Lower lobe of right lung (tissue), 2 donors: ENCODE results near the gene LDLRAD4. TPM values are rescaled to one million over a fixed set of nuclear protein-coding genes. Genes with fewer than 3 reads are reported as not detected.

Source experiments
- ATAC-seq, 2 donors: fragments of 200-7000 bp; cut with Tn5 transposase; one replicate each; pipeline ENCODE4 v1.9.1; 2020 to 2022; ENCODE audit warnings: mild to moderate bottlenecking in 2 of 2, moderate library complexity in 2 of 2
- DNase-seq: peaks from one replicate; pipeline ENCODE4 v3.0.0-alpha.2; 2020
- H3K27ac ChIP-seq: fragments of 200-600 bp; one replicate; pipeline ENCODE4 v1.8.0; 2022
- H3K27me3 ChIP-seq: fragments of 200-600 bp; one replicate; pipeline ENCODE4 v1.8.0; 2022; ENCODE audit warnings: low read depth
- H3K36me3 ChIP-seq: fragments of 200-600 bp; one replicate; pipeline ENCODE4 v1.8.0; 2022; ENCODE audit warnings: mild to moderate bottlenecking
- H3K4me1 ChIP-seq: fragments of 200-600 bp; one replicate; pipeline ENCODE4 v1.8.0; 2022
- H3K4me3 ChIP-seq: fragments of 200-600 bp; one replicate; pipeline ENCODE4 v1.8.0; 2022; ENCODE audit warnings: mild to moderate bottlenecking
- H3K9me3 ChIP-seq: fragments of 200-600 bp; one replicate; pipeline ENCODE4 v1.8.0; 2022
- CTCF ChIP-seq: fragments of 200-600 bp; IDR thresholded peaks from one replicate; pipeline ENCODE4 v1.8.0; 2022; ENCODE audit warnings: antibody characterized with exemption, mild to moderate bottlenecking
- intact Hi-C: fragments of 100-400 bp; cut with DNase I; formaldehyde crosslinking; loops from one replicate; pipeline ENCODE4 v1.11.0; 2022
- total RNA-seq: library from RNA; stranded (reverse); fragmentation: NEBNext Ultra II Directional; extraction: Animal tissue kit (Norgen Biotek cat#: 25700); gene quantifications from one replicate; pipeline ENCODE4 v1.2.1, GENCODE V29; 2021
- donor health status: DM: no; HTN: yes; CAD: no; lungs with severe emphysema.

Gene LDLRAD4
- total RNA-seq, 1 donor from 2014 or later: 24.6 TPM

- no peaks in the 10 kb centered on the region for H3K4me1 ChIP-seq
- H3K9me3 ChIP-seq: no peaks in the 10 kb centered on the region
- TF ChIP-seq CTCF: no peak
- no peaks in the 10 kb centered on the region for H3K27me3 ChIP-seq
- no peak overlapping the region for H3K4me3 ChIP-seq
- no peak overlapping the region for H3K27ac ChIP-seq
- no peaks in the 10 kb centered on the region for H3K36me3 ChIP-seq
- no peak for DNase-seq
- no peak for ATAC-seq
- intact Hi-C loops: no loop called here
Observed at GRCh38 chr18:13183359-13183758, 35.2 kb upstream of the LDLRAD4 start.

GRCh38 chr18:13183790-13184189 is 34.8 kb upstream of the LDLRAD4 start:
- Histone ChIP-seq H3K4me3 (no peak overlapping the region), H3K27ac (no peak overlapping the region), H3K27me3 (no peaks in the 10 kb centered on the region), H3K9me3 (no peaks in the 10 kb centered on the region), H3K36me3 (no peaks in the 10 kb centered on the region), H3K4me1 (no peaks in the 10 kb centered on the region)
- ATAC-seq: no peak
- TF ChIP-seq CTCF: no peak
- intact Hi-C loops: no loop called here
- DNase-seq: no peak

GRCh38 chr18:13184396-13184795 is 34.2 kb upstream of the LDLRAD4 start:
- H3K27ac ChIP-seq: no peak overlapping the region
- H3K36me3 ChIP-seq: no peaks in the 10 kb centered on the region
- DNase-seq: no peak
- no peak overlapping the region for H3K4me3 ChIP-seq
- peak in 1 of 2 donors; percentile 27 for ATAC-seq
- H3K9me3 ChIP-seq: no peaks in the 10 kb centered on the region
- no peaks in the 10 kb centered on the region for H3K27me3 ChIP-seq
- no peaks in the 10 kb centered on the region for H3K4me1 ChIP-seq
- intact Hi-C loops: no loop called here
- no peak for TF ChIP-seq CTCF

- ATAC-seq (no peak), DNase-seq (no peak)
Observed at GRCh38 chr18:13185675-13186198, 32.8 kb upstream of the LDLRAD4 start.

GRCh38 chr18:13186687-13187086 is 31.9 kb upstream of the LDLRAD4 start:
- H3K4me3 ChIP-seq: no peak overlapping the region
- H3K9me3 ChIP-seq: no peaks in the 10 kb centered on the region
- no peaks in the 10 kb centered on the region for H3K36me3 ChIP-seq
- ATAC-seq (no peak), DNase-seq (no peak)
- H3K27ac ChIP-seq: no peak overlapping the region
- no peaks in the 10 kb centered on the region for H3K4me1 ChIP-seq
- no peak for TF ChIP-seq CTCF
- intact Hi-C loops: no loop called here
- no peaks in the 10 kb centered on the region for H3K27me3 ChIP-seq

More at GRCh38 chr18:13185675-13186198, 32.8 kb upstream of the LDLRAD4 start:
- Histone ChIP-seq H3K27ac (no peak overlapping the region), H3K27me3 (no peaks in the 10 kb centered on the region), H3K36me3 (no peaks in the 10 kb centered on the region), H3K4me3 (no peak overlapping the region), H3K4me1 (no peaks in the 10 kb centered on the region), H3K9me3 (no peaks in the 10 kb centered on the region)
- intact Hi-C loops: no loop called here
- TF ChIP-seq CTCF: no peak

- TF ChIP-seq CTCF: no peak
- no peak overlapping the region for H3K4me3 ChIP-seq
- DNase-seq: no peak
- no peak for ATAC-seq
- H3K9me3 ChIP-seq: no peaks in the 10 kb centered on the region
- intact Hi-C loops: no loop called here
- H3K36me3 ChIP-seq: no peaks in the 10 kb centered on the region
- no peaks in the 10 kb centered on the region for H3K4me1 ChIP-seq
- no peaks in the 10 kb centered on the region for H3K27me3 ChIP-seq
- H3K27ac ChIP-seq: no peak overlapping the region
Observed at GRCh38 chr18:13187498-13187897, 31.1 kb upstream of the LDLRAD4 start.
